ENCODE measurements around the gene PAX7. TPM values are rescaled to one million over a fixed set of nuclear protein-coding genes. Genes with fewer than 3 reads are reported as not detected.

Gene PAX7
- total RNA-seq, 1 donor from 2014 or later: not detected

GRCh38 chr1:18619467-18619835 is 11.2 kb upstream of the PAX7 start:
- CTCF ChIA-PET: no interaction called here
- intact Hi-C loops (cut with micrococcal nuclease): no loop called here
- TF ChIP-seq, protein P1, sequence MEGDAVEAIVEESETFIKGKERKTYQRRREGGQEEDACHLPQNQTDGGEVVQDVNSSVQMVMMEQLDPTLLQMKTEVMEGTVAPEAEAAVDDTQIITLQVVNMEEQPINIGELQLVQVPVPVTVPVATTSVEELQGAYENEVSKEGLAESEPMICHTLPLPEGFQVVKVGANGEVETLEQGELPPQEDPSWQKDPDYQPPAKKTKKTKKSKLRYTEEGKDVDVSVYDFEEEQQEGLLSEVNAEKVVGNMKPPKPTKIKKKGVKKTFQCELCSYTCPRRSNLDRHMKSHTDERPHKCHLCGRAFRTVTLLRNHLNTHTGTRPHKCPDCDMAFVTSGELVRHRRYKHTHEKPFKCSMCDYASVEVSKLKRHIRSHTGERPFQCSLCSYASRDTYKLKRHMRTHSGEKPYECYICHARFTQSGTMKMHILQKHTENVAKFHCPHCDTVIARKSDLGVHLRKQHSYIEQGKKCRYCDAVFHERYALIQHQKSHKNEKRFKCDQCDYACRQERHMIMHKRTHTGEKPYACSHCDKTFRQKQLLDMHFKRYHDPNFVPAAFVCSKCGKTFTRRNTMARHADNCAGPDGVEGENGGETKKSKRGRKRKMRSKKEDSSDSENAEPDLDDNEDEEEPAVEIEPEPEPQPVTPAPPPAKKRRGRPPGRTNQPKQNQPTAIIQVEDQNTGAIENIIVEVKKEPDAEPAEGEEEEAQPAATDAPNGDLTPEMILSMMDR (IDR thresholded peaks at IDR 0.05): no peak
- Mint-ChIP-seq H3K4me3 (no peak overlapping the region), H3K27me3 (peaks cover 17% of the 10 kb centered on the region), H3K27ac (no peak overlapping the region), H3K4me1 (no peaks in the 10 kb centered on the region), H3K9me3 (no peaks in the 10 kb centered on the region), H3K36me3 (ENCODE audit: low read depth) (no peaks in the 10 kb centered on the region)
- ATAC-seq (ENCODE audit: low read depth) (no peak), DNase-seq (no peak)
- POLR2A ChIA-PET: no interaction called here

- intact Hi-C loops (cut with micrococcal nuclease): no loop called here
- POLR2A ChIA-PET: no interaction called here
These were observed 2.1 kb upstream of the PAX7 start for GRCh38 chr1:18628511-18628910.

DNA sequence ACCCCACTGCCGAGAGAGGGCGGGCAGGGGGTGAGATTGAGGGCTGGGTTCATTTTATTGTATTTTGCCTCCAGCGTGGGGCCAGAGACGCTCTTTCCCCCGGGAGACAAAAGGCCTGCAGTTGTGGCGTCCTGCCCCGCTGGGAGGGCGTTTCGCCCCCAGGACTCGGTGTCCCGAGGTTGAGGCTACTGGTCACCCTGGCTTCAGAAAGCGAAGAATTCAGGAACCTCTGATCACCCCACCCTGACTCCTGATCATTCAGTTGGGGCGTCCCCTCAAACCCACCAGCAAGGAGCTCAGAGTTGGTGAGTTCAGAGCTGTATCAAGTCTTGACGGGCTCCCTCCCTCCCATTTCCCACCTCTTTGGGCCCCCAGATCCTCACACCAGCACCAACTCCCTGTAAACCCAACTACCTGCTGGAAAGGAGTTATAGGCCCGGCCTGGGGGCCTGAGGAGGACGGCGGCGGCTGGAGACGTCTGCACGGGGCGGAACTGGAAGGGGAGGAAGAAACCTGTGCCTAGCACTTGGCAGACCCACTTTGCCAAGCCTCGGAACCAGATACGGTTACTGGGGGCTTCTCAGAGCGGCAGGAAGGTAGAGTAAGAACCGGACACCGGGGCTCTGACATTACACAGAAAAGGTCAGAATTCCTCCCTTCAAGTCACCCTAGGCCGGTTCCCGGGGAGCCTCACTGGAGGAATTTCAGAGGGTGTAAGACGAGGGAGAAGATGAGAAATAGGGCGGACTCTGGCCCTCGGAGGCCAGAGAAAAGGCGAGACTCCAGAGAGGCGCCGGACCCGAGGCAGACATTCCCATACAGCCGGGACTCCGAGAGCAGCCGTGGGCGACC is 761 bp upstream of the PAX7 start:
- H3K27me3 Mint-ChIP-seq: peaks cover 66% of the 10 kb centered on the region
- CTCF ChIA-PET: no interaction called here
- TF ChIP-seq, protein P1 (IDR thresholded peaks at IDR 0.05): no peak
- ATAC-seq (ENCODE audit: low read depth) (no peak), DNase-seq (no peak)
- H3K27ac Mint-ChIP-seq: no peak overlapping the region
- intact Hi-C loops (cut with micrococcal nuclease): no loop called here
- H3K9me3 Mint-ChIP-seq: no peaks in the 10 kb centered on the region
- no peaks in the 10 kb centered on the region for H3K36me3 Mint-ChIP-seq (ENCODE audit: low read depth)
- H3K4me1 Mint-ChIP-seq: no peaks in the 10 kb centered on the region
- no peak overlapping the region for H3K4me3 Mint-ChIP-seq
- POLR2A ChIA-PET: no interaction called here

More at GRCh38 chr1:18628511-18628910, 2.1 kb upstream of the PAX7 start:
- CTCF ChIA-PET: no interaction called here
- no peak for DNase-seq
- no peaks in the 10 kb centered on the region for H3K4me1 Mint-ChIP-seq
- H3K9me3 Mint-ChIP-seq: no peaks in the 10 kb centered on the region
- TF ChIP-seq, protein P1 (IDR thresholded peaks at IDR 0.05): no peak
- H3K27me3 Mint-ChIP-seq: peaks cover 65% of the 10 kb centered on the region
- H3K36me3 Mint-ChIP-seq (ENCODE audit: low read depth): no peaks in the 10 kb centered on the region
- no peak for ATAC-seq (ENCODE audit: low read depth)
- H3K27ac Mint-ChIP-seq: no peak overlapping the region
- H3K4me3 Mint-ChIP-seq: no peak overlapping the region

DNA sequence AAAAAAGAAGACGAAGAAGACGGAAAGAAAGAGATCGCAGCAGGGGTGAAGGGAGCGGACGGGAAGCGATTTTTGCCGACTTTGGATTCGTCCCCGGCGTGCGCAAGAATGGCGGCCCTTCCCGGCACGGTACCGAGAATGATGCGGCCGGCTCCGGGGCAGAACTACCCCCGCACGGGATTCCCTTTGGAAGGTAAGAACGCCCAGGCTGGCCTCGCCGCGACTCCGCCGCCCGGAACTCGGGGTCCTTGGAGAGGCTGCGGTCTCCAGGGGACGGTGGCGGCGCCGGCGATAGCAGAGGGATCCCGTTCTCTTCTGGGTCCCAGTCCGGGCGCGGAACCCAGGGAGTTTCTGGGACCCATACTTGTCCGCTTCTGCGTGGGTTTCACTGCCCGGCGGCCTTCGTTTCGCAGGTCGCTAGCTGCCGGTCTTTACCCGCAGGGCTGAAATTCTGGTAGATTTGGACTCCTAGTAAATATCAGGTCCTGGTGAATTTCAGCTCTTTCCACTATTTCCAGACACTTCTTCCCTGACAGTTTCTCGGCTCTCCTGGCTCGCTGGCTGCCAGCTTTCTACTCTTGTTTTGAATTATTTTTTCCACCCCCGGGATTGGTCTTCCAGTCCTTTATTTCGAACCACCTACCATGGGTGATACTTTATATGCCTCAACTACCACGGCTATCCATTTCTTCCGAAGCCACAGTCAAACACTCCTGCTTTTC is 1.0 kb downstream of the PAX7 start:
- TF ChIP-seq, protein P1 (IDR thresholded peaks at IDR 0.05): no peak
- H3K27ac Mint-ChIP-seq: no peak overlapping the region
- ChIA-PET POLR2A (no interaction called here), CTCF (no interaction called here)
- H3K27me3 Mint-ChIP-seq: peaks cover 70% of the 10 kb centered on the region
- intact Hi-C loops (cut with micrococcal nuclease): no loop called here
- H3K4me3 Mint-ChIP-seq: no peak overlapping the region
- no peaks in the 10 kb centered on the region for H3K9me3 Mint-ChIP-seq
- ATAC-seq (ENCODE audit: low read depth) (no peak), DNase-seq (no peak)
- H3K4me1 Mint-ChIP-seq: no peaks in the 10 kb centered on the region
- H3K36me3 Mint-ChIP-seq (ENCODE audit: low read depth): no peaks in the 10 kb centered on the region

DNA sequence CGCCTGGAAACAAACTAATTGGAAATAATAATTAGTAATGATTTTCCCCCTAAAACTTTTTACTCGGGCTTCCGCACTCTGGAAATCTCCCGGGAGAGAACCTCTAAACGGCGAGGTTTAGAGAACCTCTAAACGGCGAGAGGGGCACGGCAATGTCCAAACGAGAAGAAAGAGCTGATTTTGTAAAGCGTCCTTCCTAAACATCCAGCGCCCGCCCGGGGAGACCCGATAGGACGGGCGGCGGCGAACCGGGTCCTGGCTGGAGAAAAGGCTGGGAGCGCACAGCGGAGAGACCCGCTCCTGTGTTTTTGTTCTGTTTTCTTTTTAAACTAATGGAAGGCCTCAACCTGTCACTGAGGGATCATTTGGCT is 1.6 kb downstream of the PAX7 start:
- ATAC-seq (ENCODE audit: low read depth) (no peak), DNase-seq (no peak)
- H3K27ac Mint-ChIP-seq: no peak overlapping the region
- no peaks in the 10 kb centered on the region for H3K4me1 Mint-ChIP-seq
- CTCF ChIA-PET: no interaction called here
- H3K4me3 Mint-ChIP-seq: no peak overlapping the region
- TF ChIP-seq, protein P1 (IDR thresholded peaks at IDR 0.05): no peak
- intact Hi-C loops (cut with micrococcal nuclease): no loop called here
- peaks cover 72% of the 10 kb centered on the region for H3K27me3 Mint-ChIP-seq
- POLR2A ChIA-PET: no interaction called here
- H3K36me3 Mint-ChIP-seq (ENCODE audit: low read depth): no peaks in the 10 kb centered on the region
- H3K9me3 Mint-ChIP-seq: no peaks in the 10 kb centered on the region
